HL-60 (cell line): Measurements from ENCODE around the gene CKAP5.
"Not testable (repeated sequence)": the region's sequence is repeated elsewhere in the genome, so short reads cannot be mapped to it uniquely, and the experiment has no call there.

Experiments
- DNase-seq, 2 experiments: peaks; one replicate each; pipeline ENCODE4 v3.0.0-alpha.2; 2010 to 2020; ENCODE audit warnings: low read depth in 1 of 2, low spot score in 1 of 2
- H3K27ac ChIP-seq: fragments of 250-450 bp; sonication (Bioruptor Pico); replicated peaks from 2 replicates; pipeline ENCODE4 v1.5.1; 2020; ENCODE audit warnings: mild to moderate bottlenecking, moderate library complexity
- H3K27me3 ChIP-seq: fragments of 250-450 bp; sonication (Bioruptor Pico); 2 replicates; pipeline ENCODE4 v1.5.1; 2021; ENCODE audit warnings: mild to moderate bottlenecking, moderate library complexity; ENCODE audit not compliant: insufficient read depth, poor library complexity, severe bottlenecking
- H3K4me3 ChIP-seq: replicated peaks from 2 replicates; pipeline ENCODE4 v1.5.1; 2011; ENCODE audit warnings: mild to moderate bottlenecking, control low read depth, low read length; ENCODE audit not compliant: insufficient read depth
- GABPA ChIP-seq: IDR thresholded peaks from 2 replicates; pipeline ENCODE4 v1.6.1; 2012; ENCODE audit warnings: low read depth
- POLR2AphosphoS5 ChIP-seq: IDR thresholded peaks from 2 replicates; pipeline ENCODE4 v1.6.1; 2012; ENCODE audit warnings: low read depth
- REST ChIP-seq: IDR thresholded peaks from 2 replicates; pipeline ENCODE4 v1.6.1; 2012; ENCODE audit warnings: low read depth; ENCODE audit not compliant: insufficient replicate concordance
- SPI1 ChIP-seq: IDR thresholded peaks from 2 replicates; pipeline ENCODE4 v1.6.1; 2012; ENCODE audit warnings: low read depth, mild to moderate bottlenecking, borderline replicate concordance
- TF ChIP-seq, protein P1 (sequence below): IDR thresholded peaks from one replicate; pipeline ENCODE4 v1.5.1; 2011; ENCODE audit warnings: low read length, control low read depth, inconsistent platforms; ENCODE audit not compliant: insufficient read depth

CKAP5 gene

GRCh38 chr11:46827995-46828394 is 18.1 kb downstream of the CKAP5 start:
- no peak overlapping the region for H3K27ac ChIP-seq
- H3K27me3 ChIP-seq = no peaks in the 10 kb centered on the region
- no peak for DNase-seq
- TF ChIP-seq SPI1 (no peak), POLR2AphosphoS5 (no peak), REST (no peak), GABPA (no peak)
- TF ChIP-seq, protein P1, sequence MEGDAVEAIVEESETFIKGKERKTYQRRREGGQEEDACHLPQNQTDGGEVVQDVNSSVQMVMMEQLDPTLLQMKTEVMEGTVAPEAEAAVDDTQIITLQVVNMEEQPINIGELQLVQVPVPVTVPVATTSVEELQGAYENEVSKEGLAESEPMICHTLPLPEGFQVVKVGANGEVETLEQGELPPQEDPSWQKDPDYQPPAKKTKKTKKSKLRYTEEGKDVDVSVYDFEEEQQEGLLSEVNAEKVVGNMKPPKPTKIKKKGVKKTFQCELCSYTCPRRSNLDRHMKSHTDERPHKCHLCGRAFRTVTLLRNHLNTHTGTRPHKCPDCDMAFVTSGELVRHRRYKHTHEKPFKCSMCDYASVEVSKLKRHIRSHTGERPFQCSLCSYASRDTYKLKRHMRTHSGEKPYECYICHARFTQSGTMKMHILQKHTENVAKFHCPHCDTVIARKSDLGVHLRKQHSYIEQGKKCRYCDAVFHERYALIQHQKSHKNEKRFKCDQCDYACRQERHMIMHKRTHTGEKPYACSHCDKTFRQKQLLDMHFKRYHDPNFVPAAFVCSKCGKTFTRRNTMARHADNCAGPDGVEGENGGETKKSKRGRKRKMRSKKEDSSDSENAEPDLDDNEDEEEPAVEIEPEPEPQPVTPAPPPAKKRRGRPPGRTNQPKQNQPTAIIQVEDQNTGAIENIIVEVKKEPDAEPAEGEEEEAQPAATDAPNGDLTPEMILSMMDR = no peak
- H3K4me3 ChIP-seq = no peak overlapping the region

DNA sequence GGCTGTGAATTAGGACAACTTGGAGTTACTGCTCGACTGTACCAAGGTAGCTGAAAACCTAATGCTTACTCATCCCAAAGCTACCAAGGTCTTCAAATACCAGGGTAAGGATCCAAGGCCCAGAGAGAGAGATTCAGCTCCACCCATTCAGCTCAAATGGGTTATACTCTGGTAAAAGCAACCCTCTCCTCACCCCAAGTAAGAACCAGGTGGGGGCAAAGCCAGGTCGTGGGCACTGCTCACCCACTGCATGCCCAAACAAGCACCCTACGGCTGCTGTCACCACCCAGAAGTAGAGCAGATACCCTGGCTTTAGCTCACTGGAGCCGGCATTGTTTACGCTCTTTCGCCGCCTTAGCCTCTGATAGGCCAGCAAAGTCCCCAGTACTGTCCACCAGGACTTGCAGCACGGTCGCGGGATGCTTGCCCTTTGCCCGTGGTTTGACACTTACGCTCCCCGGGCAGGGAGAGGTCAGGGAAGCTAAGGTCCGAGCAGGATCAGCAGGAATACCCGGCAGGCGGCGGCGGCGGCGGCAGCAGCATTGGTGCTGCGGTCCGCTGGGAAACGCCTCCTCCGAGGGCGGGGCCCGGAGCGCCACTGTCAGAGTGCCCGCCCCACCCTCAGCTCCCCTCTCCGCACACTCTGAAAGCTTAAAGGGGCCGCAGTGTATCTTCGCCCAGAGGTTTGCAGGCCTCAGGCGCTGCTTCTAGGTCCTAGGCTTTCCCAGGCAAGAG is 19.6 kb downstream of the CKAP5 start:
- no peak overlapping the region for H3K27ac ChIP-seq
- H3K4me3 ChIP-seq = no peak overlapping the region
- H3K27me3 ChIP-seq = no peaks in the 10 kb centered on the region
- TF ChIP-seq POLR2AphosphoS5 = no peak
- no peak for DNase-seq

GRCh38 chr11:46808799-46809431 is 37.2 kb downstream of the CKAP5 start:
- TF ChIP-seq, protein P1 = peak; percentile 66
- TF ChIP-seq POLR2AphosphoS5 = no peak
- Histone ChIP-seq H3K4me3 (no peak overlapping the region), H3K27ac (no peak overlapping the region), H3K27me3 (no peaks in the 10 kb centered on the region)
- DNase-seq = peak; percentile 33 to 45

DNA sequence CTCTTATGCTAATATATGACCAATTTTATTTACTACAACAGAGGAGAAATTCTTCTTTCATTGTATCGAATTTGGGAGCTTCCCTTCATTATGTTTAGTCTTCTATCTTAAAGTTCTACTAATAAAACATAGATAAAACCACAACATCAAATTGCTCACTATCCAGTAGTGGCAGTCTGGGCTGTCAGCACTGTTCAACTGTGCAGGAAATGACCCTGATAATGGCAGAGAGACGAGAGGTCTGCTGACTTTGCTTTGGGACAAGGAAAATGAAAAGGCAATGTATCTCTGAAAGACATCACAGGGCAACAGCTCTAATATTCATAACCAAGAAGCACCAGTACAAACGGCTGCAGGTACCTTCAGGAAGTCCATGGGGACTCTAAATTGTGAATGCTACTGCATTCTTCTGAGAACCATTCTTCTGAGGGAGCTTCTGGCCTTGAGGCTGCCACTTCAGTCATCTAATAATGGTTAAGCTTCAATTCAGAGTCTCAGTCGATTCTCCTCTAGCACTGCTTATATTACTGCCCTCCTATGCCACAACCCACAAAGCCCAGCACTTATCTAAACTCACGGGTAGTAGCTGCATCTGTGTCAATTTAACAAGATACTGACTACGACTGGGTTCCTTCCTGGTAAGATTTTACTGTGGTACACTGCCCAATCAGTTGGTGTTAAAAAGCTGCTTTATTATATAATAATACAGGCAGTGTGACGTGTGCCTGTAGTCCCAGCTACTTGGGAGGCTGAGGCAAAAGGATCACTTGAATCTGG is 44.2 kb downstream of the CKAP5 start:
- TF ChIP-seq SPI1 = no peak
- H3K27ac ChIP-seq = no peak overlapping the region
- no peak for DNase-seq
- H3K4me3 ChIP-seq = no peak overlapping the region
- no peaks in the 10 kb centered on the region for H3K27me3 ChIP-seq

DNA sequence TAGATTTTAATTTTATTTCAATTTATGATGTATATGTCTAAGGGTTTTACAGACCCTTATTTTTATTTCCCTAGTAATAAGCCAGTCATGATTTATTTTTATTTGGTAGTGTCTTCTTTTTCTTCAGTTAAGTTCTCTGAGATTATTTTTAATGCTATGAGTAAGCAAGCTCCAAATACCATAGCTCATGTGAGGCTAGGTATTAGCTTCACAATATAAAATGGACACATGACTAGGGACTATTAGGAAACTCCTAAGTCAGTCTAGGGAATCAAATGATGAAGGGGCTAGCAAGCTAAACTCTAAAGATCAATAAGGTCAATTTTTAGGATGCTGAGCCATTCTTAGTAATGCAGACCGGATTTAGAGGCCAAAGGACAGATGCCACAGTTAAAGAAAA is 45.9 kb downstream of the CKAP5 start:
- Histone ChIP-seq H3K4me3 (no peak overlapping the region), H3K27me3 (no peaks in the 10 kb centered on the region), H3K27ac (no peak overlapping the region)
- no peak for DNase-seq
- no peak for TF ChIP-seq REST
- no peak for TF ChIP-seq GABPA
- TF ChIP-seq POLR2AphosphoS5 = no peak
- TF ChIP-seq, protein P1 = no peak
- TF ChIP-seq SPI1 = no peak

GRCh38 chr11:46799725-46800124 is 46.4 kb downstream of the CKAP5 start:
- H3K4me3 ChIP-seq, DNase-seq, H3K27me3 ChIP-seq, H3K27ac ChIP-seq: not testable (repeated sequence)
